HG02884 (cell line): Measurements from ENCODE around the gene AGBL1.
"Not testable (repeated sequence)": the region's sequence is repeated elsewhere in the genome, so short reads cannot be mapped to it uniquely, and the experiment has no call there.

Experiments
- ATAC-seq: cut with Tn5 transposase; IDR thresholded peaks from one replicate; pipeline ENCODE4 v1.9.1; 2021; ENCODE audit warnings: mild to moderate bottlenecking, moderate library complexity; ENCODE audit not compliant: unreplicated experiment

AGBL1 gene

GRCh38 chr15:86392874-86393273 lies 313.2 kb downstream of the AGBL1 start:
- no peak for ATAC-seq

DNA sequence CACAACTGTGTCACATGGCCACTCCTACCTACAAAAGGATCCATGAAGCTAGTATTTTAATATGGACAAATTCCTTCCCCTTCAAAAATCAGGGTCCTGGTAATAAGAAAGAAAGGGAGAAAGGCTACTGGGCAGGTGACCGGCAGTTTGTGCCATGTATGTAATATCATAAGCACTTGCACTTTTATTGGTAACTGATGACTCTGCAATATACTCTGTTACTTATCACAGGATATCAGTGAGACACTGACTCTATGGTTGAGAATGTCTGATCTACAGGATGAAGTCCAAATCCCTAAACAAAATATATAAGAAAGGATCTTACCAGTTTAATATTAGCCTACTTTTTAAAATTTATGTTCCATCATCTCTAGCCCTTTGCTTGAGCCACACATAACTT lies 315.2 kb downstream of the AGBL1 start:
- no peak for ATAC-seq

- ATAC-seq: no peak
These were observed 319.6 kb downstream of the AGBL1 start for GRCh38 chr15:86399041-86399954.

DNA sequence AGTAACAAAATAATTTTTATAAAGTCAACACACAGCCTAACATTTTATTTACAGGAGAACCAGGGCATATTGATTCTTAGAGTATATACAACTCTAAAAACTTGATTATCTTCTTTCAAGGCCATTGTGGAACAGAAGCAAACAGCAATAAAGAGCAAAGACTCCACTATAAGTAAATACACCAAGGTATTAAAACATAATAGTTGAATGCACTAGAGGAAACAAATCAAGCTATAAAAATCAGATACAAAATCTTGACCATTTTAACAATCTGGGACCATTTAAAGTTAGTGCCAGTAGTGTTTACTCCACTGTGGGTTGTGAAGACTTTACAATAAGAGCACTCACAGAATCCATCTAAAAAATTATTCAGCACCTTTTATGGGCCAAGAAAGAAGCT lies 323.6 kb downstream of the AGBL1 start:
- no peak for ATAC-seq

DNA sequence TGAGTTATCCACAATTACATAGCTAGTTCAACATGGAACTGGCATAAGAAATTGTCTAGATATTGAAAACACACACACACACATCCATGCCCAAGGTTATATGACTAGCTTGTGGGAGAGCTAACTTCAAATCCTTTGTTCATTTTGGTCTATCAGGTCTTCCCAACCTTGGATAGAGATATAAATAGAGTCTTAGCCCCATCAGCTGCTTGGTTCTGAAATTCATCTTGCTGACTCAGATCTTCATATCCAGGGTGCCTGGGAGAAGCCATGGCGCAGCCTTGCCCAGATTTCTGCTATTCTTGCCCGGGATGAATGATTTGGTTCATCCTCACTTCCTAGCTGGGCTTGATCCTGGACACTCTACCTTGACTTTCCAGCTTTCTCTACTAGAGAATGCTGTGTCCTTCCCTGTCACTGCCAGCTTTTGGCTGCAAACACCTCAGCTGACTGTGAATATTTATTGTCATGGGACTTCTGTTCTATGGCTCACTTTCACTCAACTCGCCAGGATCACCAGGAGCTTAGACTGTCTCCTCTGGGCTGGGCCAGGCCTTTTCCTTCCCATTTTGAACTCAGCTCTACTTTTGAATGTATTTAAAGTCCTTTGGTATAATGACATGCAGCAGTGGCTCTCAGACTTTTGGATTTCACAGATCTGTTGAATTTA lies 324.4 kb downstream of the AGBL1 start:
- ATAC-seq: no peak

DNA sequence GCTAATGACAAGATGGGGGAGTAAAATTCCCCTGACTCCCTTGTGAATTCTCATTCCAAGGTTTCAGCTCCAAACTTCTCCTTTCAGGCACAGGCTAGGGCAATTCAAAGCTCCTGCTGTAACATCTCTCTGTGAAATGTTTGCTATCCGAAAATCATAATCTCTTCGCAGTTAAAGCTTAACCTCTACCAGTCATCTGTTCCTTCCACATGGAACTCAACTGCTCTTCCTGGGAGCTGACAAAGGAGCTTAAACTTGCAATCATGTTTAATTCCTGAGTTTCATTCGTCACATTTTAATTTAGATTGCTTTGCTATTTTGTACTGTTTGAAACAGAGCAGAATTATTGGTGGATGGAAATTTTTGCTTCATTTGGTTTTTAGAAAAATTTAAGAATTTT lies 328.6 kb downstream of the AGBL1 start:
- ATAC-seq: no peak

DNA sequence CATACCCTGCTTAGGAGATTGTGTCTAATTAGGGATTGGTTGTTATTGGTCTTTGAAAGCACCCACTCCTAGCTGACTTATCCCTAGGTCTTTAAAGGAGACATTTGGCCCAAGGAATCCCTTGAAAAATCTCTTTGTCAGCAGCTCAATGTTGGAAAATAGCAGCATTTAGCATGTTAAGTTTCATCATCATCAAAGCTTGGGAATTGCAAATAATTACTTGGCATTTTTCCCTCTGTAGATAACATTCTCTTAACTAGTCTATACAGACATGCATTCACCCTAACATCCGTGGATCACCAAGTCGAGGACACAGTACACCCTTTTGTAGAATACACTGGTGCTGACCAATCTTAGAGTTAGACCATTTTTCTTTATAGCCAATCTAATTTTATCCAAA lies 332.2 kb downstream of the AGBL1 start:
- no peak for ATAC-seq

GRCh38 chr15:86413191-86413590 lies 333.5 kb downstream of the AGBL1 start:
- ATAC-seq: no peak

DNA sequence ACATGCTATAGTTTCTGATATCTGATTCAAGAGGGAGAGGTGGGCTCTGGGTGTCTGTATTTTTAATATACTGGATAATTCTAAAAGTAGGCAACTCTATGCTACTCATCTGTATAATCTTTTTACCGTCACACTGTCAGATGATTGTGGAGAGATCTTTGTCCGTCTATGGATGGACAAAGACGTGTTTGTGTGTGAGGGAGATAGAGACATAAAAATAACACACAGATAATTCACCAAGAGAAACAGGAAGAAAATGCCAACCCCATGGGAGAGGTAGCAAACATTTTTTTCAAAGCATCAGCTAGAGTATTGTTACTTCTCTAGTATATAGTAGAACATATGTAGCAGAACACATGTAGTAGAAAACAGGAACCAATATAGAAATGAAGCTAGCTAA lies 346.1 kb downstream of the AGBL1 start:
- no peak for ATAC-seq

GRCh38 chr15:86432861-86433260 lies 353.2 kb downstream of the AGBL1 start:
- no peak for ATAC-seq

DNA sequence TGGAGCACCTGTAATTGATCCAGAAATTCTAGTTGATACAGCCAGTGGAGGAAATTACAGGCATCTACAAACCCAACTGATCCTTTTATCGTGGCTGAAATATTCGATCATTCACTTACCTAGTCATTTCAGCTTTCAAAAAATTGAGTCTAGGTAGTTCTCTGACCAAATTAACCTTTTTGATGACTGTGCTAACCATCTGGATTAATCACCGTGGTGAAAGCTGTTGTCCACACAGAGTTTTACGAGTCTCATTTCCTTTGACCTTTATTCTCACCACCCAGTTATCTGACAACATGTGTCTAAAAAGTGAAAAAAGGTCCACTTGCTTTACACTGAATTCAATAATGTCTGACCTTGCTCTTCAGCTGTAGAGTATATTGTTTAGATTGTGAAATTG lies 354.3 kb downstream of the AGBL1 start:
- ATAC-seq: no peak

- ATAC-seq: no peak
These were observed 359.9 kb downstream of the AGBL1 start for GRCh38 chr15:86439614-86440013.

DNA sequence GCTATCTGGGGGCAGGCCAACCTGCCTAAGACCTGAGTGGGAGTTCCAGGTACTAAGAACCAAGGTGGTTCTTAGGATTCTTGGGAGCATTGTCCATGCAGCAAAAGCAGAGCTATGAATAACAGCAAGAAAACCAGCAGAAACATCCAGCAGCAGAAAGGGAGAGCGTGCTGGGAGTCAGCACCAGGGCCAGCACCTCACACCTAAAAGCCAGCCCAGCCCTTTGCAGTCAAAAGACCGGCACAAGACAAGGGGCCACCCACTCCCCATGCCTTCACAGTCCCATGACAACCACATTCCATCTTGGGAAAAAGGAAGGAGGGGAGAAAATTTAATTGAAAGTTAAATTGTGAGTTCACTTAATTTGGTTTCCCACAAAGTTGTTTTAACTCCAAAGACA lies 364.9 kb downstream of the AGBL1 start:
- no peak for ATAC-seq

DNA sequence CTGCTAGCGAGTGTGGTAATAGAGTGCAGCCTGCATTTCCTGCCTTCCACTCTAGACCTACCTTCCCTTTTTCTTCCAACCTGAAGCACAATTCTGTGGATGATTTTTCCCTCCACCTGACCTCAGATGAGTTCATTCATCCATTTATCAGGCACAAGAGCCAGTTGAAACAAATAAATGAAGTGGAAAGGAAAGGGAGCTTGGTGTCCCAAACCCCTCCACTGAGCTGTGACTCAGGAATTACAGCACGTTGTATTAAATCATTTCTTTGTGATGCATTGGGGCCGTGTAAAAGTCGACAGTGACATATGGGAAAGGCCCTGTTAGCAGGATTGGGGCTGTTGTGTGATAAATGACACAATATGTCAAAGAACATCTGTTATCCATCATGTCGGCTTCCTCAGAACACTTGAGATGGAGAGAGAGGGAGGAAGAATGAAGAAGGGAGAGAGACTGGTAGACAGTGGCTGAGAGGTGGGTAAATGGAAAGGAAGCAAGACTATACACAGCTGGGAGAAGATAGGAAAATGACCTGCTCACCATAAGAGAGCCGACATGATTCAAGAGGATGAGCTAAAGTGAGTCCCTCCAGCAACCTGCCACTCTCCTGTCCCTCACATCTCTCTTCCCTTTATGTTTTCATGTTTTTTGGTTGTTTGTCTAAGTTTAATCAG lies 366.0 kb downstream of the AGBL1 start:
- ATAC-seq: no peak

DNA sequence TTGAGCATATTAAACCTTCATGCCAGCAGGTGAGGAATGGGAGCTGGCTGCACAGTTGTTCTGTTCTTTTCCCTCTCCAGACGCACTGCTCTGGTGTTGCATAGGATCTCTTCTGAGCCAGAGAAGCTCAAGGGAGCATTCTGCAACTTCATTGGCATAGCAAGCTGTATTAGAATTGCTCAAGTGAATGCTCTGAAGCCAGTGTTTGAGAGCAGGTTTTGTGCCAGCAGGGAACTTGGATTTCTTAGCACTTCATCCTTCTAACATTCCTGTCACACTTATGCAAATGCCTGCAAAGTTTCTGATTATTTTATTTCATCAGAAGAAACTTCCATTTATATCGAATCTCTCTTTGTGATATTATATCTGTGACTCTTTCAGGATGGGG lies 366.6 kb downstream of the AGBL1 start:
- no peak for ATAC-seq

GRCh38 chr15:86465470-86466039 lies 385.9 kb downstream of the AGBL1 start:
- ATAC-seq: not testable (repeated sequence)

DNA sequence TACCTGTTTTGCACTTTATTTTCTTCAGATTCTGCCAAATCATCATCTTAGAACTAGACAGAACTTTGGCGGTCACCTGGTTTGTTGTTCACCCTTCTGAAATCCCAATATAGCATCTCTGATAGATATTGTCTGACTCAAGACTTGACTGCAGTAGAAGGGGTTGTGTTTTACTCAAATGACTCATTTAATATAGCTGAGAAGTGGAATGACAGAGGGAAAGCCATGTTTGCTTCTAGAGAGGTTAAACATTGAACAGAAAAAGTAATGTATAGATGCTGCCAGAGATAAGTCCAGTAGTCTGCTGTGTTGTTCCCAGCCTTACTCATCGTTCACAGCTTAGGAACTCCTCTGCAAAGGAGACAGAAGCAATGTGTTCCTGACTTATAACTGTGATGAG lies 402.0 kb downstream of the AGBL1 start:
- no peak for ATAC-seq

- no peak for ATAC-seq
These were observed 404.3 kb downstream of the AGBL1 start for GRCh38 chr15:86483936-86484335.

GRCh38 chr15:86488046-86488445 lies 408.4 kb downstream of the AGBL1 start:
- ATAC-seq: no peak

- no peak for ATAC-seq
These were observed 410.3 kb downstream of the AGBL1 start for GRCh38 chr15:86489981-86490380.

GRCh38 chr15:86491118-86491517 lies 411.4 kb downstream of the AGBL1 start:
- ATAC-seq: no peak
